GM20000 (cell line): ENCODE results near the gene IQSEC3.

Experiments
- DNase-seq: peaks from one replicate; pipeline ENCODE4 v3.0.0; 2012; ENCODE audit warnings: low spot score
- CTCF ChIP-seq: IDR thresholded peaks from 2 replicates; pipeline ENCODE4 v1.5.1; 2012; ENCODE audit warnings: mild to moderate bottlenecking, control low read depth; ENCODE audit errors: extremely low read depth, missing control alignments

IQSEC3 gene

GRCh38 chr12:209246-209645 is 142.7 kb downstream of the IQSEC3 start:
- no peak for TF ChIP-seq CTCF
- DNase-seq, result no peak

GRCh38 chr12:209851-210250 is 143.3 kb downstream of the IQSEC3 start:
- no peak for DNase-seq
- no peak for TF ChIP-seq CTCF

GRCh38 chr12:210277-211141 is 143.9 kb downstream of the IQSEC3 start:
- DNase-seq, result no peak
- no peak for TF ChIP-seq CTCF

- TF ChIP-seq CTCF, result no peak
- no peak for DNase-seq
These were observed 144.5 kb downstream of the IQSEC3 start for GRCh38 chr12:211142-211465.

GRCh38 chr12:211639-212414 is 145.3 kb downstream of the IQSEC3 start:
- no peak for TF ChIP-seq CTCF
- no peak for DNase-seq

- no peak for DNase-seq
- no peak for TF ChIP-seq CTCF
These were observed 145.8 kb downstream of the IQSEC3 start for GRCh38 chr12:212415-212714.

GRCh38 chr12:212715-213526 is 146.4 kb downstream of the IQSEC3 start:
- no peak for DNase-seq
- TF ChIP-seq CTCF, result no peak
